Measurements from ENCODE around the gene NOXRED1.

DNA sequence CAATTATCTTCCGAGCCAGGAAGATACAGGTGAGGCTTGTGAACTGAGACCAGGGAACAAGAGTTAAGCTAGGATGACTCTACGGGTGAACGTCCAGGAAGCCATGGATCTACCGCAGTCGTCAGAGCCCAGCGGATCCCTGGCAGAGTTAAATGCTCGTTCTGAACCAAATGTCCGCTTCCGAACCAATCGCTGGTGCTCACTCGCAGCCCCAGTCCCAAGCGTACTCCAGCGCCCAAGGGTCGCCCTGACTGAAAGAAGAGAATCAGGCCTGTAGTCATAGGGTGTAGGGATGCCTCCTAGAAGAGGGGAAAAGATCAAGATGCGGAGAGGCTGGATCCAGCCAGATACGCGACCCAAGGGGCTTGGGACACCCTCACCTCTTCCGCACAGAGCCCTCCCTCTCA, 33.8 kb upstream of the NOXRED1 start:
- TF ChIP-seq, protein P1, sequence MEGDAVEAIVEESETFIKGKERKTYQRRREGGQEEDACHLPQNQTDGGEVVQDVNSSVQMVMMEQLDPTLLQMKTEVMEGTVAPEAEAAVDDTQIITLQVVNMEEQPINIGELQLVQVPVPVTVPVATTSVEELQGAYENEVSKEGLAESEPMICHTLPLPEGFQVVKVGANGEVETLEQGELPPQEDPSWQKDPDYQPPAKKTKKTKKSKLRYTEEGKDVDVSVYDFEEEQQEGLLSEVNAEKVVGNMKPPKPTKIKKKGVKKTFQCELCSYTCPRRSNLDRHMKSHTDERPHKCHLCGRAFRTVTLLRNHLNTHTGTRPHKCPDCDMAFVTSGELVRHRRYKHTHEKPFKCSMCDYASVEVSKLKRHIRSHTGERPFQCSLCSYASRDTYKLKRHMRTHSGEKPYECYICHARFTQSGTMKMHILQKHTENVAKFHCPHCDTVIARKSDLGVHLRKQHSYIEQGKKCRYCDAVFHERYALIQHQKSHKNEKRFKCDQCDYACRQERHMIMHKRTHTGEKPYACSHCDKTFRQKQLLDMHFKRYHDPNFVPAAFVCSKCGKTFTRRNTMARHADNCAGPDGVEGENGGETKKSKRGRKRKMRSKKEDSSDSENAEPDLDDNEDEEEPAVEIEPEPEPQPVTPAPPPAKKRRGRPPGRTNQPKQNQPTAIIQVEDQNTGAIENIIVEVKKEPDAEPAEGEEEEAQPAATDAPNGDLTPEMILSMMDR (IDR thresholded peaks at IDR 0.05; ENCODE audit: low read depth, low read length): no peak
- TF ChIP-seq EZH2phosphoT487 (IDR thresholded peaks at IDR 0.05; ENCODE audit: low read depth): no peak
